HCT116 (cell line): ENCODE data around the gene CNNM3. TPM values are rescaled to one million over a fixed set of nuclear protein-coding genes. Genes with fewer than 3 reads are reported as not detected.

Source experiments
- ATAC-seq: fragments of 200-7000 bp; cut with Tn5 transposase; 2 replicates; pipeline ENCODE4 v1.9.1; 2020; ENCODE audit warnings: mild to moderate bottlenecking, moderate library complexity
- BruUV-seq: library from RNA; stranded (reverse); fragments of 400-500 nt; replicated peaks from 2 replicates; lab custom pipeline; 2021; lab: Mats Ljungman, UMichigan
- CTCF ChIA-PET: fragments of 300-600 bp; sonication (Branson Sonifier 250); formaldehyde crosslinking; loops from one replicate; lab custom pipeline; 2021; ENCODE audit warnings: antibody characterized with exemption; lab: Charles Lee
- POLR2A ChIA-PET: fragments of 300-600, 350-600 bp; sonication (Branson Sonifier 250); formaldehyde crosslinking; loops from one replicate; lab custom pipeline; 2021; ENCODE audit warnings: antibody characterized with exemption; lab: Charles Lee
- RAD21 ChIA-PET, 2 experiments: fragments of 300-600 bp; sonication (Branson Sonifier 250); formaldehyde crosslinking; loops; one replicate each; lab custom pipeline; 2023; ENCODE audit warnings: low total read pairs in 2 of 2; ENCODE audit not compliant: uncharacterized antibody in 2 of 2, unreplicated experiment in 2 of 2, low non-redundant PET in 1 of 2; lab: Charles Lee
- DNase-seq: peaks from one replicate; pipeline ENCODE4 v3.0.0-alpha.2; 2010; ENCODE audit warnings: low read depth, low spot score
- H2AFZ ChIP-seq: fragments of 200-600 bp; shearing (Covaris generic), sonication (generic); 2 replicates; pipeline ENCODE4 v1.6.1; 2017; ENCODE audit warnings: low read depth, mixed run types, mixed read lengths, antibody characterized with exemption, low read length; ENCODE audit not compliant: poor library complexity, severe bottlenecking
- H3K27ac ChIP-seq: 2 replicates; pipeline ENCODE4 v1.5.1; 2012; ENCODE audit warnings: low read depth, low read length
- H3K27me3 ChIP-seq: fragments of 200-600 bp; sonication (generic); 2 replicates; pipeline ENCODE4 v1.6.1; 2016; ENCODE audit warnings: mixed run types, low read length, mixed read lengths; ENCODE audit not compliant: insufficient read depth
- H3K36me3 ChIP-seq, 2 experiments: fragments of 200-500 bp in 1 of 2; fragments of 200-600 bp in 1 of 2; sonication (Bioruptor generic) in 1 of 2; sonication (generic) in 1 of 2; 2 replicates each; pipeline versions ENCODE4 v1.5.1 to v1.6.1; 2014 to 2016; ENCODE audit warnings: low read length in 2 of 2, inconsistent platforms in 1 of 2, mixed read lengths in 1 of 2, mixed run types in 1 of 2; ENCODE audit not compliant: insufficient read depth in 2 of 2, control insufficient read depth in 1 of 2
- H3K4me1 ChIP-seq, 2 experiments: fragments of 200-600 bp in 1 of 2; sonication (generic) in 1 of 2; 2 replicates each; pipeline versions ENCODE4 v1.5.1 to v1.6.1; 2012 to 2017; ENCODE audit warnings: low read length in 2 of 2, inconsistent platforms in 1 of 2, mild to moderate bottlenecking in 1 of 2, mixed read lengths in 1 of 2, mixed run types in 1 of 2, moderate library complexity in 1 of 2; ENCODE audit not compliant: insufficient read depth in 2 of 2, control insufficient read depth in 1 of 2
- H3K4me2 ChIP-seq: fragments of 200-600 bp; sonication (generic); 2 replicates; pipeline ENCODE4 v1.6.1; 2017; ENCODE audit warnings: mixed run types, low read length, mixed read lengths
- H3K4me3 ChIP-seq, 2 experiments: fragments of 200-600 bp in 1 of 2; sonication (generic) in 1 of 2; replicated peaks in 1 of 2; 2 replicates each; pipeline ENCODE4 v1.5.1; 2011 to 2016; ENCODE audit warnings: low read length in 2 of 2, control low read depth in 1 of 2, low read depth in 1 of 2, mild to moderate bottlenecking in 1 of 2, mixed read lengths in 1 of 2, mixed run types in 1 of 2
- H3K79me2 ChIP-seq: fragments of 200-600 bp; sonication (generic); 2 replicates; pipeline ENCODE4 v1.6.1; 2017; ENCODE audit warnings: mild to moderate bottlenecking, mixed run types, low read length, moderate library complexity, mixed read lengths; ENCODE audit not compliant: insufficient read depth
- H3K9ac ChIP-seq: fragments of 200-600 bp; sonication (generic); 2 replicates; pipeline ENCODE4 v1.6.1; 2016; ENCODE audit warnings: low read length, mixed read lengths
- H3K9me2 ChIP-seq: fragments of 200-600 bp; sonication (generic), shearing (Covaris generic); 2 replicates; pipeline ENCODE4 v1.6.1; 2017; ENCODE audit warnings: mixed run types, mild to moderate bottlenecking, moderate library complexity; ENCODE audit not compliant: insufficient read depth
- H3K9me3 ChIP-seq, 2 experiments: fragments of 200-500 bp in 1 of 2; fragments of 200-600 bp in 1 of 2; sonication (Bioruptor generic) in 1 of 2; sonication (generic) in 1 of 2; 2 replicates each; pipeline ENCODE4 v1.6.1; 2014 to 2017; ENCODE audit warnings: low read length in 2 of 2, mixed read lengths in 2 of 2, inconsistent platforms in 1 of 2, low read depth in 1 of 2, mild to moderate bottlenecking in 1 of 2, mixed run types in 1 of 2, moderate library complexity in 1 of 2; ENCODE audit not compliant: control insufficient read depth in 1 of 2, insufficient read depth in 1 of 2
- H4K20me1 ChIP-seq: fragments of 200-600 bp; sonication (generic), shearing (Covaris generic); 2 replicates; pipeline ENCODE4 v1.6.1; 2017; ENCODE audit warnings: mixed run types, mild to moderate bottlenecking, moderate library complexity; ENCODE audit not compliant: insufficient read depth
- CTCF ChIP-seq, 3 experiments: fragments of 200-600 bp in 1 of 3; sonication (generic) in 1 of 3; IDR thresholded peaks in 2 of 3; conservative IDR thresholded peaks in 1 of 3; 2 replicates each; pipeline ENCODE4 v1.5.1; 2012 to 2017; ENCODE audit warnings: low read depth in 2 of 3, low read length in 2 of 3, antibody characterized with exemption in 1 of 3, borderline replicate concordance in 1 of 3, control low read depth in 1 of 3, mild to moderate bottlenecking in 1 of 3, mixed read lengths in 1 of 3, mixed run types in 1 of 3, moderate library complexity in 1 of 3; ENCODE audit not compliant: insufficient read depth in 1 of 3
- ELF1 ChIP-seq: IDR thresholded peaks from 2 replicates; pipeline ENCODE4 v1.6.1; 2012; ENCODE audit warnings: low read depth, borderline replicate concordance
- EZH2 ChIP-seq: fragments of 200-600 bp; sonication (generic); IDR thresholded peaks from 2 replicates; pipeline ENCODE4 v1.6.1; 2017; ENCODE audit warnings: antibody characterized with exemption, mixed run types
- JUND ChIP-seq: IDR thresholded peaks from 2 replicates; pipeline ENCODE4 v1.6.1; 2012
- POLR2A ChIP-seq: IDR thresholded peaks from 2 replicates; pipeline ENCODE4 v1.7.0; 2011; ENCODE audit warnings: borderline replicate concordance; ENCODE audit not compliant: insufficient read depth, insufficient read length; ENCODE audit errors: extremely low read depth
- RAD21 ChIP-seq: IDR thresholded peaks from 2 replicates; pipeline ENCODE4 v1.6.1; 2012; ENCODE audit warnings: low read depth, mild to moderate bottlenecking
- SIN3A ChIP-seq: IDR thresholded peaks from 2 replicates; pipeline ENCODE4 v1.6.1; 2012; ENCODE audit warnings: low read depth
- YY1 ChIP-seq: IDR thresholded peaks from 2 replicates; pipeline ENCODE4 v1.6.1; 2011; ENCODE audit warnings: low read length, low read depth, moderate library complexity, mild to moderate bottlenecking; ENCODE audit not compliant: insufficient replicate concordance; ENCODE audit errors: extremely low read depth
- ZBTB33 ChIP-seq: IDR thresholded peaks from 2 replicates; pipeline ENCODE4 v1.6.1; 2011; ENCODE audit warnings: mild to moderate bottlenecking, low read length, moderate library complexity; ENCODE audit not compliant: insufficient replicate concordance; ENCODE audit errors: extremely low read depth
- ZFX ChIP-seq: fragments of 450-650 bp; IDR thresholded peaks from 2 replicates; pipeline ENCODE4 v1.6.1; 2017
- intact Hi-C: fragments of 100-400 bp; cut with micrococcal nuclease; formaldehyde crosslinking; loops from 2 replicates; pipeline ENCODE4 v1.10.0; 2022
- total RNA-seq: library from RNA; stranded (reverse); gene quantifications from one replicate; pipeline ENCODE4 v1.2.1, GENCODE V29; 2021; ENCODE audit not compliant: unreplicated experiment

Gene CNNM3
- total RNA-seq, 1 experiment from 2014 or later: 31.1 TPM

- TF ChIP-seq RAD21: no peak
- TF ChIP-seq, all 23 proteins: peak for 0
- Histone ChIP-seq H3K27ac (no peak overlapping the region), H3K9ac (no peak overlapping the region), H3K9me2 (no peaks in the 10 kb centered on the region), H3K27me3 (no peaks in the 10 kb centered on the region), H3K4me2 (no peak overlapping the region), H3K79me2 (no peaks in the 10 kb centered on the region), H2AFZ (no peak overlapping the region), H3K4me3 (no peak overlapping the region), H3K4me1 (peaks cover 0 to 12% of the 10 kb centered on the region in 2 experiments; a peak in 2 of 4 replicates), H3K9me3 (no peaks in the 10 kb centered on the region), H4K20me1 (no peaks in the 10 kb centered on the region), H3K36me3 (peaks cover 15 to 20% of the 10 kb centered on the region in 2 experiments; a peak in 2 of 4 replicates)
- DNase-seq (no peak), ATAC-seq (no peak)
- POLR2A ChIA-PET: no interaction called here
- intact Hi-C loops: no loop called here
- BruUV-seq: no TSS peak
- RAD21 ChIA-PET: no interaction called here
- CTCF ChIA-PET: interaction anchor here (1.5 kb wide), 1 partner anchor 20 kb away, joined by 4 read pairs; the partner anchor contains the start of gene CNNM3
Measured at GRCh38 chr2:96835830-96836229, 19.8 kb downstream of the CNNM3 start.

- no peak overlapping the region for H3K9ac ChIP-seq
- H3K36me3 ChIP-seq: peaks cover 7 to 13% of the 10 kb centered on the region in 2 experiments; a peak in 1 of 4 replicates
- H3K79me2 ChIP-seq: no peaks in the 10 kb centered on the region
- peaks cover 0 to 5% of the 10 kb centered on the region in 2 experiments; a peak in 1 of 4 replicates for H3K4me1 ChIP-seq
- H3K4me2 ChIP-seq: no peak overlapping the region
- ChIA-PET CTCF (no interaction called here), RAD21 (no interaction called here), POLR2A (no interaction called here)
- no peaks in the 10 kb centered on the region for H3K9me2 ChIP-seq
- H3K9me3 ChIP-seq: no peaks in the 10 kb centered on the region
- intact Hi-C loops: no loop called here
- H4K20me1 ChIP-seq: no peaks in the 10 kb centered on the region
- no peaks in the 10 kb centered on the region for H3K27me3 ChIP-seq
- no peak overlapping the region for H2AFZ ChIP-seq
- H3K4me3 ChIP-seq: no peak overlapping the region
- ATAC-seq: no peak
- DNase-seq: no peak
- no peak overlapping the region for H3K27ac ChIP-seq
- TF ChIP-seq ZFX (no peak), POLR2A (no peak), SIN3A (no peak), JUND (no peak), EZH2 (no peak), YY1 (no peak), CTCF (IDR thresholded peaks at IDR 0.05 in 2 of 3, conservative IDR thresholded peaks at IDR 0.05 in 1 of 3; ENCODE audit: borderline replicate concordance in 1 of 3, insufficient read depth in 1 of 3, low read depth in 2 of 3, low read length in 2 of 3) (no peak), ZBTB33 (no peak), ELF1 (no peak)
- BruUV-seq: no TSS peak
Measured at GRCh38 chr2:96837575-96837974, 21.5 kb downstream of the CNNM3 start.
